GM06990 (cell line): Measurements from ENCODE around the gene SPOCK3.

Source experiments
- DNase-seq: peaks from one replicate; pipeline ENCODE4 v3.0.0-alpha.2; 2011; ENCODE audit not compliant: insufficient read length; ENCODE audit errors: extremely low read depth
- H3K27me3 ChIP-seq: replicated peaks from 2 replicates; pipeline ENCODE4 v1.6.0; 2011; ENCODE audit warnings: low read length; ENCODE audit not compliant: control insufficient read depth, insufficient read depth
- H3K36me3 ChIP-seq: 2 replicates; pipeline ENCODE4 v1.5.1; 2011; ENCODE audit warnings: low read length; ENCODE audit not compliant: control insufficient read depth, insufficient read depth
- H3K4me3 ChIP-seq: replicated peaks from 2 replicates; pipeline ENCODE4 v1.5.1; 2011; ENCODE audit warnings: low read depth, mild to moderate bottlenecking, control low read depth, low read length
- CTCF ChIP-seq: IDR thresholded peaks from 2 replicates; pipeline ENCODE4 v1.5.1; 2011; ENCODE audit warnings: low read length, control low read depth, mild to moderate bottlenecking, inconsistent platforms; ENCODE audit not compliant: insufficient read depth, poor library complexity, severe bottlenecking

The SPOCK3 gene

GRCh38 chr4:167000141-167000852 lies 234.0 kb downstream of the SPOCK3 start:
- Histone ChIP-seq H3K4me3 (no peak overlapping the region), H3K27me3 (no peaks in the 10 kb centered on the region), H3K36me3 (no peaks in the 10 kb centered on the region)
- no peak for DNase-seq
- no peak for TF ChIP-seq CTCF

DNA sequence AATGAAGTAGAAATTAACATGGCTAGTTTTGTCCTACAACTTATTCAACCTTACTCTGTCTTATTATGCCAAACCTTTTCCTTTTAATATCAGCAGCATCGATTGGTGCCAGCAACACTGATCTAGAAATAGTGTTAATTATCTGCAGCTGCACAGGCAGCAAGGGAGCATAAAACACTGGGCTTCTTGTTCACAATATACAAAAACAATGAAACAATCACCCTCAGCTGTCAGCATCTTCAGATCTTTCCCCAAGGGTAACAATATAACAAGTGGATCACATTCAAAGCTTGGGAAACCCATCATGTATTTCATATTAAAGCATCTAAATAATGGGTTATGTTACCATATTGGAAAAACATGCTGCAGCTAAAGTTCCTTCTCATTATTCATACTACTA lies 238.1 kb downstream of the SPOCK3 start:
- no peaks in the 10 kb centered on the region for H3K36me3 ChIP-seq
- no peak for TF ChIP-seq CTCF
- H3K4me3 ChIP-seq: no peak overlapping the region
- no peak for DNase-seq
- H3K27me3 ChIP-seq: no peaks in the 10 kb centered on the region

- Histone ChIP-seq H3K4me3 (no peak overlapping the region), H3K27me3 (no peaks in the 10 kb centered on the region), H3K36me3 (no peaks in the 10 kb centered on the region)
- no peak for TF ChIP-seq CTCF
- DNase-seq: no peak
Measured at GRCh38 chr4:166994686-166995085, 239.6 kb downstream of the SPOCK3 start.

DNA sequence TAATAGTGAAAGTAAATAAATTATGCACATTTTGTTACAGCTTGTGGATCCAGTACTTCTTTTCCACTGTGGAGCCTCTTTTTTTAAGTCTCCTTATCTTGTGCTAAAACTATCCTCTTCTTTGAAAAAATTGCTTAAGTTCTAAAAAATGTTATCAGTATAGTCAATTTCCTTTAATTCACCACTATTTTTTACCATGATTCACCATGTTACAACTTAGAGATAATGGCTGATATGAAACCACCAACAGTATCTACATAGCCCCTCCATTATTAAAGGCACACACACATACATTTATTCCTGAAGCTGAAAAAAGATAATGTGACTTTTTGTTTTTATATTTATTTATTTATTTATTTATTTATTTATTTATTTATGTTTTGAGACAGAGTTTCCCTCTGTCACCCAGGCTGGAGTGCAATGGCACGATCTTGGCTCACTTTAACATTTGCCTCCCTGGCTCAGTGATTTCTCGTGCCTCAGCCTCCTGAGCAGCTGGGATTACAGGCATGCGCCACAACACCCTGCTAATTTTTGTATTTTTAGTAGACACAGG lies 243.2 kb downstream of the SPOCK3 start:
- no peaks in the 10 kb centered on the region for H3K36me3 ChIP-seq
- H3K27me3 ChIP-seq: no peaks in the 10 kb centered on the region
- no peak overlapping the region for H3K4me3 ChIP-seq
- TF ChIP-seq CTCF: no peak
- DNase-seq: no peak

GRCh38 chr4:166989886-166990285 lies 244.4 kb downstream of the SPOCK3 start:
- DNase-seq: no peak
- TF ChIP-seq CTCF: no peak
- Histone ChIP-seq H3K27me3 (no peaks in the 10 kb centered on the region), H3K4me3 (no peak overlapping the region), H3K36me3 (no peaks in the 10 kb centered on the region)
